HL-60 (cell line): Measurements from ENCODE around the gene UNKL.

Experiments used
- GABPA ChIP-seq: IDR thresholded peaks from 2 replicates; pipeline ENCODE4 v1.6.1; 2012; ENCODE audit warnings: low read depth
- POLR2AphosphoS5 ChIP-seq: IDR thresholded peaks from 2 replicates; pipeline ENCODE4 v1.6.1; 2012; ENCODE audit warnings: low read depth
- SPI1 ChIP-seq: IDR thresholded peaks from 2 replicates; pipeline ENCODE4 v1.6.1; 2012; ENCODE audit warnings: low read depth, mild to moderate bottlenecking, borderline replicate concordance
- TF ChIP-seq, protein P1 (sequence below): IDR thresholded peaks from one replicate; pipeline ENCODE4 v1.5.1; 2011; ENCODE audit warnings: low read length, control low read depth, inconsistent platforms; ENCODE audit not compliant: insufficient read depth
- TF ChIP-seq, protein P2 (sequence below): IDR thresholded peaks from 2 replicates; pipeline ENCODE4 v1.6.1; 2012; ENCODE audit warnings: low read depth; ENCODE audit not compliant: insufficient replicate concordance

DNA sequence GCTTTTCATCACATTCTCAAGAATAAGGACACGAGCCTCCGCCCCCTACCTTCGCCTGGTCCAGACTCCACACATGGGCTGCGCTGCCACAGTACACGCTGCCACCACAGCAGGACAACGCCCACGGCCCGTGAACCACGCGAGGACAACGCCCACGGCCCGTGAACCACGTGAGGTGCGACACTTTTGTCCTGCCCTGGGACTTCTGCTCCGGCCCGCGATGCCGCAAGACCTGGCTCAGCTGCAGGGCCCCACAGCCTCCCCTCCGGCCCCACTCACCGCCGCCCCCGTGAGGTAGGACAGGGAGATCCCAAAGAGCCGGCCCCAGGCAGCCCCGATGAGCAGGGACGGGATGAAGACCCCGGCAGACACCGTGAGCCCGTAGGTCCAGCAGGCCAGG lies 35.7 kb upstream of the UNKL start:
- TF ChIP-seq, protein P1, sequence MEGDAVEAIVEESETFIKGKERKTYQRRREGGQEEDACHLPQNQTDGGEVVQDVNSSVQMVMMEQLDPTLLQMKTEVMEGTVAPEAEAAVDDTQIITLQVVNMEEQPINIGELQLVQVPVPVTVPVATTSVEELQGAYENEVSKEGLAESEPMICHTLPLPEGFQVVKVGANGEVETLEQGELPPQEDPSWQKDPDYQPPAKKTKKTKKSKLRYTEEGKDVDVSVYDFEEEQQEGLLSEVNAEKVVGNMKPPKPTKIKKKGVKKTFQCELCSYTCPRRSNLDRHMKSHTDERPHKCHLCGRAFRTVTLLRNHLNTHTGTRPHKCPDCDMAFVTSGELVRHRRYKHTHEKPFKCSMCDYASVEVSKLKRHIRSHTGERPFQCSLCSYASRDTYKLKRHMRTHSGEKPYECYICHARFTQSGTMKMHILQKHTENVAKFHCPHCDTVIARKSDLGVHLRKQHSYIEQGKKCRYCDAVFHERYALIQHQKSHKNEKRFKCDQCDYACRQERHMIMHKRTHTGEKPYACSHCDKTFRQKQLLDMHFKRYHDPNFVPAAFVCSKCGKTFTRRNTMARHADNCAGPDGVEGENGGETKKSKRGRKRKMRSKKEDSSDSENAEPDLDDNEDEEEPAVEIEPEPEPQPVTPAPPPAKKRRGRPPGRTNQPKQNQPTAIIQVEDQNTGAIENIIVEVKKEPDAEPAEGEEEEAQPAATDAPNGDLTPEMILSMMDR, result no peak
- no peak for TF ChIP-seq POLR2AphosphoS5
- TF ChIP-seq, protein P2, sequence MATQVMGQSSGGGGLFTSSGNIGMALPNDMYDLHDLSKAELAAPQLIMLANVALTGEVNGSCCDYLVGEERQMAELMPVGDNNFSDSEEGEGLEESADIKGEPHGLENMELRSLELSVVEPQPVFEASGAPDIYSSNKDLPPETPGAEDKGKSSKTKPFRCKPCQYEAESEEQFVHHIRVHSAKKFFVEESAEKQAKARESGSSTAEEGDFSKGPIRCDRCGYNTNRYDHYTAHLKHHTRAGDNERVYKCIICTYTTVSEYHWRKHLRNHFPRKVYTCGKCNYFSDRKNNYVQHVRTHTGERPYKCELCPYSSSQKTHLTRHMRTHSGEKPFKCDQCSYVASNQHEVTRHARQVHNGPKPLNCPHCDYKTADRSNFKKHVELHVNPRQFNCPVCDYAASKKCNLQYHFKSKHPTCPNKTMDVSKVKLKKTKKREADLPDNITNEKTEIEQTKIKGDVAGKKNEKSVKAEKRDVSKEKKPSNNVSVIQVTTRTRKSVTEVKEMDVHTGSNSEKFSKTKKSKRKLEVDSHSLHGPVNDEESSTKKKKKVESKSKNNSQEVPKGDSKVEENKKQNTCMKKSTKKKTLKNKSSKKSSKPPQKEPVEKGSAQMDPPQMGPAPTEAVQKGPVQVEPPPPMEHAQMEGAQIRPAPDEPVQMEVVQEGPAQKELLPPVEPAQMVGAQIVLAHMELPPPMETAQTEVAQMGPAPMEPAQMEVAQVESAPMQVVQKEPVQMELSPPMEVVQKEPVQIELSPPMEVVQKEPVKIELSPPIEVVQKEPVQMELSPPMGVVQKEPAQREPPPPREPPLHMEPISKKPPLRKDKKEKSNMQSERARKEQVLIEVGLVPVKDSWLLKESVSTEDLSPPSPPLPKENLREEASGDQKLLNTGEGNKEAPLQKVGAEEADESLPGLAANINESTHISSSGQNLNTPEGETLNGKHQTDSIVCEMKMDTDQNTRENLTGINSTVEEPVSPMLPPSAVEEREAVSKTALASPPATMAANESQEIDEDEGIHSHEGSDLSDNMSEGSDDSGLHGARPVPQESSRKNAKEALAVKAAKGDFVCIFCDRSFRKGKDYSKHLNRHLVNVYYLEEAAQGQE, result no peak
- no peak for TF ChIP-seq GABPA
- TF ChIP-seq SPI1, result no peak
